Activated CD4-positive, alpha-beta T cell treated with anti-CD3 and anti-CD28 coated beads, Interleukin-2, amount 50 U/mL, for 16 hours (primary cell): ENCODE measurements around the gene CHD9.
A peak's percentile ranks its signal among the peaks of the same experiment; 100 is the strongest.
"Not testable (repeated sequence)": the region's sequence is repeated elsewhere in the genome, so short reads cannot be mapped to it uniquely, and the experiment has no call there.

Source experiments
- DNase-seq: peaks from one replicate; pipeline ENCODE4 v3.0.0-alpha.2; 2020

The CHD9 gene

GRCh38 chr16:53290520-53290919 is 235.7 kb downstream of the CHD9 start:
- DNase-seq = no peak

- DNase-seq = no peak
Observed at GRCh38 chr16:53291757-53292392, 237.1 kb downstream of the CHD9 start.

GRCh38 chr16:53297477-53297876 is 242.7 kb downstream of the CHD9 start:
- no peak for DNase-seq

- no peak for DNase-seq
Observed at GRCh38 chr16:53304334-53304733, 249.5 kb downstream of the CHD9 start.

- no peak for DNase-seq
Observed at GRCh38 chr16:53305743-53306142, 251.0 kb downstream of the CHD9 start.

GRCh38 chr16:53309457-53309856 is 254.7 kb downstream of the CHD9 start:
- DNase-seq = no peak

- no peak for DNase-seq
Observed at GRCh38 chr16:53320992-53321391, 266.2 kb downstream of the CHD9 start.

GRCh38 chr16:53323924-53324323 is 269.1 kb downstream of the CHD9 start:
- no peak for DNase-seq

GRCh38 chr16:53330991-53331390 is 276.2 kb downstream of the CHD9 start:
- DNase-seq = not testable (repeated sequence)

GRCh38 chr16:53334581-53334980 is 279.8 kb downstream of the CHD9 start:
- DNase-seq = no peak

GRCh38 chr16:53337294-53337693 is 282.5 kb downstream of the CHD9 start:
- DNase-seq = no peak

- no peak for DNase-seq
Observed at GRCh38 chr16:53341792-53342191, 287.0 kb downstream of the CHD9 start.

GRCh38 chr16:53355064-53355463 is 300.3 kb downstream of the CHD9 start:
- no peak for DNase-seq

GRCh38 chr16:53356478-53357207 is 301.9 kb downstream of the CHD9 start:
- no peak for DNase-seq

- no peak for DNase-seq
Observed at GRCh38 chr16:53357208-53357586, 302.4 kb downstream of the CHD9 start.

GRCh38 chr16:53357955-53358354 is 303.2 kb downstream of the CHD9 start:
- DNase-seq = no peak

GRCh38 chr16:53358884-53359283 is 304.1 kb downstream of the CHD9 start:
- no peak for DNase-seq

- no peak for DNase-seq
Observed at GRCh38 chr16:53369921-53370320, 315.1 kb downstream of the CHD9 start.

- no peak for DNase-seq
Observed at GRCh38 chr16:53370827-53371226, 316.0 kb downstream of the CHD9 start.

GRCh38 chr16:53372992-53373871 is 318.4 kb downstream of the CHD9 start:
- peak; percentile 41 for DNase-seq

- no peak for DNase-seq
Observed at GRCh38 chr16:53374800-53375199, 320.0 kb downstream of the CHD9 start.

- DNase-seq = no peak
Observed at GRCh38 chr16:53378138-53378537, 323.3 kb downstream of the CHD9 start.
